Activated gamma-delta T cell treated with anti-CD3 and anti-CD28 coated beads, Interleukin-2, amount 50 U/mL, for 16 hours (primary cell): ENCODE measurements around the gene PDE3B.

Source experiments
- DNase-seq: peaks from one replicate; pipeline ENCODE4 v3.0.0-alpha.2; 2020; ENCODE audit warnings: low read depth

PDE3B gene

DNA sequence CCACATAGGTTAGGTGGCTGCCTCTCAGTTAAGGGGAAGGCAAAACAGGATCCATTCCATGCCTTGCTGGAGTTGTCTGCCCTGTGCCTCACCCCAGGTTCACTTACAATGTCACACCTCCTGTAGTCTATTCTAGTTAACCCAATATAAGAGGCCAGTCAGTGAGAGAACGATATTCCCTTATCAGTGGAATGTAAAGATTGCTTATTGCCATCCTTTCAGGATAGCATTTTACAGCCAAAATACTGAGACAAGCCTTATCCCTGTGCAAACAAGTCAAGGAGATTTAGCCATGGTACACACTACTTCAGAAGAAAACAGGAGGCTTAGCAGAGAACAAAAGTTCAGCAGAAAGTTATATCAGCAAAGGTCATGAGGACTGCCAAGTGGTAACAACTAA, 242.9 kb downstream of the PDE3B start:
- no peak for DNase-seq

DNA sequence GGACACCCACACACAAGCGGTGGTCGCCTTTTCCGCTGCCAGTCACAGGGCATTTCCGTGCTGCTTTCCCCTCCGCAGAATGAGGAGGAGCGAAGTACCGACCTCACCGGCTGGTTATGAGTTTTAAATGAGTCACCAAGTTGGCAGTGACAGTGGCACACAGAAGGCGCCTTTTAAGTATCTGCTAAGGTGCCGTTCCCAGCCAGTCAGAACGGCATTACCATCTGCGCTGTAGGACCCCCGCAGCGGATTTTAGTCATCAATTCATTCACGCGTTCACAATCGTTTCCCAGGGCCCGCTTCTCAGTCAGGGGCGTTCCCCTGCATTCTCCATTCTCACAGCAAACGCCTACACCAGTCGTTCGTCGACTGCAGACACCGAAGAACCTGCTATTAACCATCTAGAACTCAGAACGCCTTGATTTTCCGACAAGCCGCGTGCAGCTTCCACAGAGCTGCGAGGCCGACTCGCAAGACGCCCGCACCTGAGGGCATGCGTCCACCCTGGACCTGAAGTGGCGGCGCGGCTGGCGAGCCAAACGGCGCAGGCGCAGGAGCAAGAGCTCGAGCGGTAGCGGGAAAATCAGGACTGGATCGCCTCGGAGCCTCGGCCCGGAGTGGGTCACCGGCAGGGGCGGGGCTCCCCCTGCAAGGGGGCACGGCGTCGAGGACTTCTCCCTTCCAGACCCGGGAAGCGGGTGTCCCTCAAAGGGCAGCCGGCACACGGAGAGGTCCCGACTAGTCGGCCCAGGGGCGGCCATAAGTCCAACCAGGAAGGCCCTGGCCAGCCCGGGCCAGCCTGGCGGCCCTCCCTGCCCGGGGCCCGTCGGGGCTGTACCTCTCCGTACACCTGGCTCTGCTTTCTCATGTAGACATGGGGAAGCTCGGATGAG, 247.8 kb downstream of the PDE3B start:
- peak; percentile 84 for DNase-seq

DNA sequence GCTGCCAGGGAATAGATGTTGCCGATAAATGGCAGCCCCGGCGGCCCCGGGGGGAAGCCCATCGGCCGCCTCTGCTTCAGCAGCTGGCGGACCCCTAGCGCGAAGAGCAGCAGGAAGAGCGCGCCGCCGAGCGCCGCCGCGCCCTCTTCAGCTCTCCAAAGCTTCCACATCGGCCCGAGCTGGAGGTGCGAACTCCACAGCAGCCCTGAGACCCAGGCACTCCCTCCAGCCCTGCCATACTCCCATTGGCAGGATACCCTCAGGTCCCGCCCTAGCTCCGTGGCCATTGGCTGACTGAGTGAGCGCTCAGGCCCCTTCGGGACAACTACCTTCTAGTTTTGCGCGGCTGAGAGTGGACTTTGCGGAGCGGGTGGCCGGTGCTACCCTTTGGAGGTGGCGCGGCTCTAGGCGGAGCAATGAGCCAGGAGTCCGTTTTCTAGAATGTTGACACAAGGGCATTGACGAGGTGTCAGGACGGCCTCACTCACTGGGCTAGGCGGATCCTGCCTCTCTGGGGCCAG, 248.5 kb downstream of the PDE3B start, which contains the start of gene CYP2R1:
Gene CYP2R1, minus strand, starts transcription at position 196 of the 521 bp plus-strand sequence. Its CDS starts 26 bp downstream, at position 170.
- peak; percentile 78 for DNase-seq

DNA sequence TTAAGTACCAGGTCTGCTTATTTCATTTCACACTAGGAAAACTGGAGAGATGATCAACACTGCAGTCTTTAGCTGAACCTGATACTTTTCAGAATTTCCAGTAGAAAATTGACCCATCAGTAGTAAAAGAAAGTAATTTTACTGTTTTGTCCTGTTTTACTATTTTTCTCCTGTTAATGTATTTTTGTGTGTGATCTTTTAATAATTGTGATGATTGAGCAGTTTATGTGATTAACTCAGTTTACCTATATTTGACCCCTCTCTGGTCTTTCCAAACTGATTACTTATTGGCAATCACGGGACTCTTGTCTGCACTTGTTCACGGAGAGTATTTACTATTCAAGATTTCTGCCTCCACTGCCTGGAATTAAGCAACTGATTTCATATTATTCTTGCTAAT, 249.0 kb downstream of the PDE3B start:
- DNase-seq = no peak

DNA sequence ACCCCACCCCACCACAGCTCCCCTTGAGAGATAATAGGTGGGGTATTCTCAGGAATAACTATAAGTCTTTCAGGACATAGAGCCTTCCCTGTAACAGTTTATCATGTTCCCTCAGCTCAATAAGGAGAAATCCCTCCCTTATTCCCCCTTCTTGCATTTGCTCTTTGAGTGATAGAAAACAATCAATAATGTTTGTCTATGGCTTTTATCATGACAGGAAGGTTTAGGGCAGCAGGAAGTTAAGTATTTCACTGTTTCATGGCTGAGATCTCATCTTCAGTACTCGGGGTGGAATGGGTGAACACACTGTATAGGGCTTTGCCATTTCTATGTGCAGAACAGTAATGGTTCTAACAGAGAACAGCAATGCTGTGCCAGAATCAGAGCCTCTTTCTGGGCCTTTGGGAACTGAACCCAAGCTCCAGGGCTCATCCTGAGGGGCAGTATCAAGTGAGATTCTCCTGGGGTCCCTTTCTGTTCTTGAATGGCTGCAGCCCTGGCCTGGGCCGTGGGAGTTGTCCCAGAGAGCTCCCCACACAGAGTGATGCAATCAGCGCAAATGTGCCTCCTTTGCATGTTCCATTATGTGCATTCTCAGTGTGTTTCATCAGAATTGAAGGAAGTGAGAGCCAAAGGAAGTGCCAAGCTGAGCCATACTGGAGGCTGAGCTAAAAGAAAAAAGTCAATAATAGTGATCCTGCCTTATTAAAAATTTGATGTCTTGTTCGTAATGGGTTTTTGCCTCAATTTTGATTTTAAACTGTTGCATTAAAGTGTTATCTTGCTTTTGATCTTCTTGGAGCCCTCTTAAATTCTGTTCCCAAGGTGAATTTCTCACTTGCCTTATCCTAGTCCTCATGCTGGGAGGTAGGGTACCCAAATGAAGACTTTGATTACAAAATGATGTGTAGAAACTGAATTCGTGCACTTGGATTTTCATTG, 251.3 kb downstream of the PDE3B start:
- no peak for DNase-seq

DNA sequence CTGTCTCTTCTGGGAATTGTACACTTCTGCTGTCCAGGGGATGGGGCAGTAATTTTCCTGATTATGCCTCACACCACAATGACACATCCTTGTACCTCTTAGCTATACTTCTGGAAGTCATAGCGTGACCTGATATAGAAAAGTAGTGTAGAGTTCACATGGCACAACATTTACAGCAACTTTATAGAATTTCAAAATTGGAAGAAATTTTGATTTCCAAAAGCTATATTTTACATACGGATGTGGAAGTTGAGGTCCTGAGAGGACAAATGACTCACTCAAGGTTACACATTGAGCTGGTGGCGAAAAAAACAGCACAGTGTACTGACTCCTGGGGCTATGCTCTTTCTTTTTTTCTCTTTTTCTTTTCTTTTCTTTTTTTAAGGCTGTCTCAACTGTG, 254.8 kb downstream of the PDE3B start:
- no peak for DNase-seq

DNA sequence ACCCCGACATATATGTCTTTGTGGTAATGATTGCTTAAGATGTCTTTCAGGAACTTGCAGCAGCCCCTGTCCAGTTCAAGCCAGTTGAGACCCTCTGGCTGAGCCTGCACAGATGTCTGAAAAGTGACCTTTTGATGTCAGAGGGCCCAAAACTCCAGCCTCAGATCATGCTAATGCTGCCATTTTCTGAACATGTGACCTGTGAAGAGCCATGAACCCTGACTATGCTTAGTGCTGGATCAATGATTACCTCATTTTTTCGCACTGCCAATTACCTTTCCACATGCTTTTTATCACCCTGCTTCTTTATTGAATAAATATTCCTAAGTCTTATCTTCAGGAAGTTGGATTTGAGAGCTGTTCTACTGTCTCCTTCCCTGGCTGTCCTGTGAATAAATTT, 255.3 kb downstream of the PDE3B start:
- no peak for DNase-seq

DNA sequence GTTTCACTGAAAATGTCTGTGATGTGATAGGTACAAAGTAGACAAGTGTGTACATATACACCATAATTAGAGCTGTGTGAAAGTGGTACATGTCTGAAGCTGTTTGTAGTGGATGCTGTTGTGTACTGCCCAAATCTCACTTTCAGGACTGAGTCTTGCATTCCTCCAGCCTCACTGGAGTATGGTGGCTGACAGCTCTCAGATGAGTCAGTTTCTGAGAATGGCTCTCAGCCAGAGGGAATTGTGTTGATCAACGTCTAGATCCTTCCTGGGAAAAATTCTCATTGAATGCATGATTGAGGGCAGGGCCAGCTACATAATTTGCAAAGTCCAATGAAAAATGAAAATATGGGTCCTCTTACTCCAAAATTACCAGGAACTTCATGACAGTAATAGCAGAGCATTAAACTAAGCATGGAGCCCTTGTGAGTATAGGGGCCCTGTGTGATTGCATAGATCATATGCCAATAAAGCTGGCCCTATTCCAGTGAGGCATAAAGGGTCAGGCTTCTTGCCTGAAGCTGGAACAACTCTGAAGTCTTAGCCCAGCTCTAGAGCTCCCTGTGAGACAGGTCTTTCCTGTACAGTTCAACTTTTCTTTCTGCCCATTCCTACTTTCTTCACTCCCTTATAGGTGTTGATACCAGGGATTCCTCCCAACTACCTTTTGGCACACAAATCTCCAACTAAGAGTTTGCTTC, 259.2 kb downstream of the PDE3B start:
- DNase-seq = no peak

DNA sequence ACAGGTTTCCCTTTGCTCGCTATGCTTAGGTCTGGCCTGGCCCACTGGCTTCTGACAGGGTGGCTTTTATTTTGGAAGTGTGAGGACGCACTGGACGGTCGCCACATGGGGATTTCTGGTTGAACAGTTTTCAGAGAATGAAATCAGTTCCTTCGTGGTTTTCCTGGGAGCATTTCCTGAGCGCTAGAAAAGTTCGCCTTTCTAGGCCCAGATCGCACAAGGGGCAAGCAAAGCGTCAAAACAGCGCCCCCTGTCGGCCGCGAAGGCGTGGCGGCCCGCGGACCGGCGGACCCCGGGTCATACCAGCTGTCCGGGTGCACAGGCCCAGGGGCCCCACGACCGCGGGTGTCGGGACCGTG, 261.1 kb downstream of the PDE3B start:
- peak; percentile 76 for DNase-seq

DNA sequence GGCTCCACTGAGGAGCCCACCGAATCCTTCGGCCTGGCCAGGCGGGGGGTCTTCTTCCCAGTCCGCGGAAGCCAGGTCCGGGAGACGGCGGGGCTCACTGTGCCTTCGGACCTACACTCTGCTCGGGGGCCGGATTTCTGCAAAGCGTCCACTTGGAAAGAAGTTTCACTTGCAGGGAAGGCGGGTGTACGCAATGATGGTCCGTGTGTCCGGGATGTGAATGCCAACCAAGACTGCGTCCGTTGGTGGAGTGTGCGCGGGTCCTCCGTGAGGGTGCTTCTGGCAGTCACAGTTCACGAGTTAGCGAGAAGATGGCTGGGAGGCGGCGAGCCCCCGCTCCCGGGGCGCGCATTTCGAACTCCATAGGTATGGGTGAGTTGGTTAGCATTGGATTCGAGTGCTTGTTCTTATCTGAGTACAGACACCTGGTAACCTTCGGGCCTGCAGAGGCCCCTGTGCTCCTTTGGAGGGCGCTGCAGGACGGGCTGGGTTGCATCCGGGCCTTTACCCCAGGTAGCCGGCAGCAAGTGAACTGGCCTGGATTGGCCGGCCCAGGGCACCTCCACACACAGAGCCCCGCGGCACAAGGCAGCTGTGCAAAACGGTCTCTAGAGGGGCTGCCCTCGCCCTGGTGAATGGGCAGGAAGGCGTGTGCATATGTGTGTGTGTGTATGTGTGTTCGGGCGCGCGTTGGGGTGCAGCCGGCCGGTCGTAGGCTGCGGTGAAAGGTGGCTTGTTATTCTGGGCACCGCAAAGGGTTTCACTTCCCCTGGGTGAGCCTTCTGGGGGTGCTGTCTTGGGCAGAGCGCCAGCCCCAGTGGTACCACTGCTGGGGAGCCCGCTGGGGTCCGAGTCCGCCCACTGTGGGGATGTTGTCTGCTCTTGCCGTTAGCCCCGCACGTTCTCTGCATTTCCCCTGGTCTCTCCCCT, 261.8 kb downstream of the PDE3B start:
- peak; percentile 48 for DNase-seq

DNA sequence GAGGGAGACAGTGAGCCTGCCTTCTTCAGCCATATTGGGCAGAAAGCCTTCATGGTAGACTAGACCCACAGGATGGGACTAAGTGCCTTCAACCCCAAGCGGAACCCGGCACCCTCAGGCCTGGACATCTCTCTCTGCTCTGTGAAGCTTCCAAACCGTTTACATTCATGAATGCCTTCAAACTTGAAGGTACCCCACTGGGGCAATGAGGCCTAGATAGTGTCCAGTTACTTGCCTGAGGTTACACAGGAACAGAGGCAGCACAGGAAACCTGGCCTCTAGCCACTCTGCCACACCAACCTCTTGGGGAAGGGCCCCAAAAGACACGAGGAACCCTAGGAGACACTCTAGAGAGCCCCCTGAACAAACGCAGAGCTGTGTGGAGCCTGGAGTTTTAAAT, 263.0 kb downstream of the PDE3B start:
- DNase-seq = no peak

DNA sequence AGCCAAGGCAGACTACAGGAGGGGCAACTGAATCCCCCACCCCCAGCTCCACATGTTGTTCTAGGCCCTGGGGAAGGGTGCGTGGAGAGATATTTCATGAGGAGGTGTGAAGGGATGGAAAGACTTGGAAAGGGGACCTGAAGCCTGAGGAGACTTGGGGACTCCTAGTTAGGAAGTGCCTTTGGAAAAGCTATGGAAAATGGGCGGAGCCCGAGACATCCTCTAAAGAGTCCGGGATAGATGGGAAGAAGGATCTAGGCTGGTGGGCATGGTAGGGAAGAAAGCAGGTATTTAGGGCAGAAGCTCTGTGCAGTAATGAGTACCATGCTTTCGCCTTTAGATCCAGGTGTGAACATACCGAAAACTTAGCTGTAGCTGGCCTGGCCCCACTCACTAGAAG, 263.4 kb downstream of the PDE3B start:
- DNase-seq = no peak

DNA sequence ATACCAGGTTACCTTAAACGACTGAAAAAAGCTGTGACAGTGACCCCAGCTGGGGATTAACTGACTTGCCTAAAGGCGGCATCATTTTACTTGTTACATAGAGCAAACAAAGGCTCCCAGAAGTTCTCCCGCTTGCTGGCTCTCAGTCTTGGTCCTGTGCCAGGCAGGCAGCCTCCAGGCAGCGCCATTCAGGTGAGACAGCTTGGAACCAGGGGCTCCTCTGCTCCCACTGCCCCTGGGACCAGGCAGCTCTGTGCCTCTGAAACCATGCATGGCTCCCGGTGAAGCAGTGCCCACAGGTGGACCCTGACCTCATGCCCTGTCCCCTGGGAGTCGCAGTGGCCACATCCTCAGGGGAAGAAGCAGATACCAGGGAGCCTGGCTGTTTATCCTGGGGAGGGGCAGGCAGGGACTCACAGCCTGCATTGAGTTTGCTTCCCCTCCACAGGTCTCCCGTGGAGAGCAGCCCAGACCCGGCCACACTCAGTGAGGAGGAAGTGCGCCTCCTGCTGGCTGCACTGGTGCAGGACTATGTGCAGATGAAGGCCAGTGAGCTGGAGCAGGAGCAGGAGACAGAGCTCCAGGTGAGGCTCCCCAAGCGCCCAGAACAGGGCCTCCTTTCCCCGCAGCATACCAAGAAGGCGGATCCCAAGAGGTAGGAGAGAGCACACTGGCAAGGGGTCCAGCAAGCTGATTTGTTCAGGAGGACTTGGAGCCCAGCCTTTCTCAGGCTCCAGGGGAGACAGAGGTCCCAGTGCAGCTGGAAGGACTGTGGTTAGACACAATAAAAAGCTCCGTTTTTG, 264.0 kb downstream of the PDE3B start:
- peak; percentile 76 for DNase-seq

DNA sequence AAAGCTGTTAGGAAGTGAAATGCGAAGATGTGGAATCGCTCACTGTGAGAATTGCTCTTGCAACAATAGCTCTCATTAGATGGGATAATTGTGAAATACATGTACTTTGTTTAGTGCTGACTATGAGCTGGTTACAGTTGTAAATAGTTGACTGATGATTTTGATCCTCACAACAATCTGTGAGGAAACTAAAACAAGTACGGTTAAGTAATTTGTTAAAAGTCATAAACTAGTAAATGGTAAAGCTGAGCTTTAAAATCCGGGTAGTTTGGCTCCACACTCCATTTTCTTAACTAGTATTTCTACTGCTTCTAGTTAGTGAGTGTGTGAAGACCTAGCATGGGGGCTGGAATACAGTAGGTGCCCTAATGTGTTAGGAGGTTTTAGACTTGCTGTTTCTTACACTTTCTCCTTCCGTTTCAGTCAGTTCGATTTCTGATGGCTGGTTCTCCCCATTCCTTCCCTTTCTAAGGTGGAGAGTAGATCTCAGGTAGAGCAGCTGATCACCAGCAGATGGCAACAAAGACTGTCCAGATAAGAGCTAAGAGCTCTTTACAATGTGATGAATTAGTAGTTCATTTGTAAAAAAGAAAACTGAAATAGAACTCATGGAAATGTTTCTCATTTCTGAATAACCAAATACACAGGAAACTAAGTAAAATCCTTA, 264.7 kb downstream of the PDE3B start:
- DNase-seq = no peak

DNA sequence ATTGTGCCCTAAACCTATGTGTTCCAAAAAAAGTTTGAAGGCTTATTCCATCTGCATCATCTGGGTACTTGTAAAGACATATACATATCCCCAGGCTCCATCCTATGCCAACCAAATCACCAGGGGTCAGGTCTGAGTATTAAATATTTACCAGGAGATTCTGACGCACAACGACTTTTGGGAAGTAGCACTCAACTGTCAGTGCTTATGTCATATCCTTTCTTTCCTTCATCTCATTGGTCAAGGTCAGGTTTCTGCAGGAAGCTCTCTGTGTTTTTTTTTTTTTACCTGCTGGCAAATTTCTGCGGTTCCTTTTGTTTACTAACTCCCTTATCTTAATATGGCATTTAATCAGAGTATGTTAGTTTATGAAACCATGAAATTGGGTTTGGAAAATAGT, 270.9 kb downstream of the PDE3B start:
- DNase-seq = no peak

DNA sequence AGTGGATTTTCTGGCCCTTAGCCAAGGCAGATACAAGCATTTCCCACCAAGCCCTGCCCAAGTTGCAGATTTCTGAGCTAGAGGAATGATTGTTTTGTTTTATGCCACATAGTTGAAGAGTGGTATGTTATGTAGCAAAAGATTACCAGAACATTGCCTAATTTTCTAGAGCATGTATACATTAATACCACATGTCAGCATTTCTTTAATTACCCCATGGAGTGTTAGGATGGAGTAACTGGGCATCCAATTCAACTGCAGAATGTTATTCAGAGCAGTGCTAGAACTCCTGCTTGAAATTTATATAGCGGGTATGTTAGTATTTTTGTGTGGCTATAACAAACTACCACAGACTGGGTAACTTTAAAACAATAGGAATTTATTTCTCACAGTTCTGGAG, 272.8 kb downstream of the PDE3B start:
- no peak for DNase-seq
